Medulla oblongata (tissue), 1 donor: Measurements from ENCODE around the gene SMAD6.

ENCODE experiments used
- DNase-seq: peaks from one replicate; pipeline ENCODE4 v3.0.0-alpha.2; 2015; ENCODE audit errors: extremely low spot score

The SMAD6 gene

DNA sequence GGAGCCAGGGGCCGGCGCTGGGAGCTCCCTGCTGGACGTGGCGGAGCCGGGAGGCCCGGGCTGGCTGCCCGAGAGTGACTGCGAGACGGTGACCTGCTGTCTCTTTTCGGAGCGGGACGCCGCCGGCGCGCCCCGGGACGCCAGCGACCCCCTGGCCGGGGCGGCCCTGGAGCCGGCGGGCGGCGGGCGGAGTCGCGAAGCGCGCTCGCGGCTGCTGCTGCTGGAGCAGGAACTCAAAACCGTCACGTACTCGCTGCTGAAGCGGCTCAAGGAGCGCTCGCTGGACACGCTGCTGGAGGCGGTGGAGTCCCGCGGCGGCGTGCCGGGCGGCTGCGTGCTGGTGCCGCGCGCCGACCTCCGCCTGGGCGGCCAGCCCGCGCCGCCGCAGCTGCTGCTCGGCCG, 1.5 kb downstream of the SMAD6 start:
- no peak for DNase-seq

DNA sequence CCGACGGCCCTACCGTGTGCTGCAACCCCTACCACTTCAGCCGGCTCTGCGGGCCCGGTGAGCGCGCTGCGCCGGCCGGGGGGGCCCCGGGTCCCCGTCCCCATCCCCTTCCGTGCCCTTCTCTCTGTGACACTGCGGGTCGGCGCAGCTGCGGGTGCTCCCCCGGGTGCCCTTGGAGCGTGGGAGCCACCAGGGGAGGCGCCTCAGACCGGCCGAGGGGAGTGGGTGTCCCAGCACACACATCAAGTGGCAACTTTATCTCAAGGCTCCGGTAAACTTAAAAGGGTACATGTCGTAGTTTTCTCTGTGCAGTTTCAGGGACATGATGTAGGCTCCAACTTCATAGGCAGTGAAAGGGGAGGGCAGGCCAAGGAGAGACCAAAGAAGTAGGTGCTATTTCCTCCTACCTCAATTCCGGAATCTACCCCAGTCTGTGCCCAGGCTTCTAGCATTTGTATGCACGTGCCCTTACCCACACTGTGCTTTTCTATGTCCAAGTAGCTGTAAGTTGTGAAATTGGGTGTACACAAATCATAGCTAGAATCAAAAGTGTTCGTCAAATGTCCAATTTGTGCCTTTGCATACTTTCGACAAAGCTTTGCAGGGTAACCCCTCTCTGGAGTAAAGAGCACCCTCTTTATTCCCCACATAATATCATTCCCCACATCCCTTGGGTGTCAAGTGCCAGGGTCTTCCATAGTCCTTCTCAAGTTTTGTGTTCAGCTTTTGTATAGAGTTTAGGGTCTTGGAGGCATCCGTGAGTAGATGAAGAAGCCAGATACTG, 2.2 kb downstream of the SMAD6 start:
- DNase-seq = no peak

DNA sequence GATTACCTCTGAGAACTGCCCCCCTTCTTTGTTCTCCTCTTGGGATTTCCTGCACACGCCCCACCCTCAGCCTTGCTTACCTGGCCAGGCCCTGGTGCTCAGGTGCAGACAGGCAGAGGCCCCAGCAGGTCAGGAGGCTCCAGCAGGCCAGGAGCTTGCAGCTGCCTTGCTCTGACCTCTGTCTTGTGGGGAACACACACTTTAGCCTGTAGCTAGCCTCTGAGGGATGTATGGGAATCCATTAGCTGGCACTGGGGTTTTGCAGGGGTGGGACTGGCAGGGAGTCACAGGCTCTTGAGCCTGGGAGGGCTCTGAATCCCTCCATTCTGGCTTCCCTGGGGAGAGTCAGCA, 2.7 kb downstream of the SMAD6 start:
- no peak for DNase-seq

DNA sequence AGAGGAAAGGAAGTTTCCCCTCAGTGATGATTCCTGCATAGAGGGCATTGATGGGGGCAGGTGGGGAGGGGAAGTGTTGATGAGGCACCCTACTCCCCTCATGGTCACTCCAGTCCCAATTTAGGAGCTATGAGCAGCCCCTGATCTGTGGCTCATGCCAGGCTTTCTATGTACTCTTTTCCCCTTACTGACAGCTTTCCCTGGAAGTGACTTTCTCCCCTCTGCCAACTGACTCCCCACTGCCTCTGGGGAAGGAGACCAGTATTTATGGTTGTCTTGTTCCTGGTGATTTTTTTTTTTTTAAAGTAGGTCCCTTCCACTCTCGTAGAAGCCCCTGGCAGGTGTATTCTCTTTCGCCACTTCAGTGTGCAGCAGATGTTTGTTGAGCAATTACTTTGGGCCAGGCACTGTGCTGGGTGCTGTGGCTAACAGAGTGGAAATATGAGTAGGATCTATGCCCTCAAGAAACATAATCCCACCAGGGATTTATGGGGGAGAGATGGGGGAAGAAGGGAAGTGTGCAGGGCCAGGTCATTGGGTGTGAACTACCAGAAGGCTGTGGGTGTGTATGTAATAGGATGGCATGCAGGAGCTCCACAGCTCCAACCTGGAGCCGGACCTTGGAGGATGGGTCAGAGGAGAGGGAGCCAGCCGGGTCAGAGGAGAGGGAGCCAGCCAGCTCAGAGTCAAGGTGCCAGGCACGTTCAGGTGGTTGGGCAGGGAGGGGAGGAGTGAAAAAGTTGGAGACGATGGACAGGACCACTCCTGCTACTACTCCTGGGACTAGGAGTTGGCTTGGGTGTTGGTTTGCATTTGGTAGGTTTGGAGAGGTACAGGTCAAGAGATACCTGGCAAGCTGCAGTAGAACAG, 3.5 kb downstream of the SMAD6 start:
- DNase-seq = no peak

DNA sequence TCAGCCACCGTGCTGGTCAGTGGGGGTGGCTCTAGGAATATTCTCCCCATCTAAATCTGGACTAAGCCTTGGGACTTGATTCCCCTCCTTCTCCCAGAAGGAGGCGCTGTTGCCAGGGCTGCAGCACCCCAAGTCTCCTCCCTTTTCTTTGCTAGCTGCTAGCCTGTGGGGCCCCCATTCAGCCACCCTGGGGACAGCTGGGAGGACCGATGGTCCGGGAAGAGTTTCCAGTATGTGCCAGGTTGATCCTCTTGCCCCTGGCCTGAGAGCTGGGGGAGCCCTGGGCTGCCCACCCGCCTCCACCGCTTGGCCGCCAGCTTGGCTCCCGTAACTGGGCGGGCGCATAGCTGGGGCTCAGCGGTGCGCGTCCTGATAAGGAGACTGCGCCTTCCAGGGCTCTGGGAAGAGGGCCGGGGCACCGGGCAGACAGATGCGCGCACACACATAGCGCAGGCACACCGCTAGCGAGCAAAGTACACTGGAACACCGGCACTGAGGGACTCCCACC, 4.2 kb downstream of the SMAD6 start:
- no peak for DNase-seq

DNA sequence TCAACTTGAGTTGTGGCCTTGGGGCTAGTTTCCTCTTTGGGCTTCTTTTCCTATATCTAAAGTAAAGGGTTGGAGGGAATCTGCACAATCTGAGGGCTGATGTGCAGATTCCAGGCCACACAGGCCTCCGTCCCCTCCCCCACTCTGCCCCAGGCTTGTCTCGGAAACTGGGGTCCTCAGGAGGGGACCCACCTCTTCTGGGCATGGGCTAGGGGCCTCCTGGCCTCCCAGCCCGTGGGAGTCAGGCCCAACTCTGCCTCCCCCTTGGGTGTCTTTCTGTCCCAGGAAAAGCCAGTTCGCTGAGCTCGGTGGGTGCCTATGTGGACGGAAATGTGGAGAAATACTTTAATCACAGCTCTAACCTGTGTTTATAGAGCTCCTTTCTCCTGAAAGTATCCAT, 4.8 kb downstream of the SMAD6 start:
- no peak for DNase-seq

DNA sequence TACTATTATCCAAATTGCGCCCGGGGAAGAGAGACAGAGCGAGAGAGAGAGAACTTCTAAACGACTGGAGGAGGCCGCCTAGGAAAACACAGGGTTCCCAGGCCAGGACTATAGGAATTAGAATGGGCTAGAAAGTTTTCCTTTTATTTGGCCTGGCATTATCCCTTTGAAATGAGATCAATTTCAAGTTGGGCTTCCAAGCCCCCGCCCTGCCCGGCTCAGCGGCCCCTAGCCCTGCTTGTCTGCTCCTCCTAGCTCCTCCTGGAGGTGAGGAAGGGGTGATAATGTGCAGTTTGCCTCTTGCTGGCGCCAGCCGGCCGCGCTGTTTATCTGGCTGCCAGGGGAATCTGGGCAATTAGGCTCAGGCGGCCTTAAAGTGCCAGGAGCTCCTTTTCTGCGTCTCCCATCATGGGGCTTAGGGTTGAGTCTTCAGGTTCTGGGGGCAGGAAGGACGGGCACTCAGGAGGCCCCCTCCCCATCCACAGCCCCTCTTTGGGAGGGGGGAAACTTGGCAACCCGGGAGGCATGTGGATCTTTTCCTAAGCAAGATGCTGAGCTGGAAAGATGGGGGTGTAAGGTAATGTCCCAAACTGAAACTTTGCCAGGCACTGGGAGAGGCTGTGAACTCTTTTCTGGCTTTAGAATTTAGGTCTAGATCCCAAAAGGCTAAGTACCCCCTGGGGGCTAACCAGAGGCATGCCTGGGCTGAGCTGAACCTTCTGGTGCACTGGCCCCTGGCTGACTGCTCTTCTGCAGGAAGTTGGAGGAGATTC, 5.5 kb downstream of the SMAD6 start:
- DNase-seq = no peak

DNA sequence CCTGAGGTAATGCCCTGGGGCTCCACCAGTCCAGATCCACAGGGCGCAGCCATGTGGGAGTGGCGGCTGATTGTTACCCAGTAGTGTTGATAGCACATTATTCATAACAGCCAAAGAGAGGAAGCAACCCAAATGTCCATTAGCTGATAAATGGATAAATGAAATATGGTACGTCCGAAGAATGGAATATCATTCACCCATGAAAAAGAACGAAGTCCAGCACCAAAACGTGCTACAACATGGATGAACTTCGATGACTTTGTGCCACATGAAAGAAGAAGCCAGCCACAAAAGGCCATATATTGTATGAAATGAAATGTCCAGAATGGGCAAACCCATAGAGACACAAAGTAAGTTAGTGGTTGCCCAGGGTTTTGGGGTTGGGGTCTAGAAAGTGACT, 6.4 kb downstream of the SMAD6 start:
- DNase-seq = no peak

DNA sequence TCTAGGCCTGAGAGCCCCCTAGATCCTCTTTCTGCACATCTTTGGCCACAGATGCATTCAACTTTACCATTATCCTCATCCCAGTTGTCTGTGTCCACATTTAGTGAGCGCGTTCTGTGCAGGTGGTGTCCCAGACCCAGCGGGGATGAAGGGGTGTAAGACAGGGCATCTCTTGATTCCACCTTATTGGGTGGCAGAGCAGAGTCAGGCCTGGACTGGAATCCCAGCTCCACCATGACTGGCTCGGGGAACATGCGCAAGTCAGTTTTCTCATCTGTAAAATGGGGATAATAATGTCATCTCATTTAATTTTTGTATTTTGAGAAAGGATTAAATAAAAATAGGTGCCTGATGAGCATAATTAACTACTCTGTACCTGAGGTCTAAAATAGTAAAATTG, 7.8 kb downstream of the SMAD6 start:
- no peak for DNase-seq

DNA sequence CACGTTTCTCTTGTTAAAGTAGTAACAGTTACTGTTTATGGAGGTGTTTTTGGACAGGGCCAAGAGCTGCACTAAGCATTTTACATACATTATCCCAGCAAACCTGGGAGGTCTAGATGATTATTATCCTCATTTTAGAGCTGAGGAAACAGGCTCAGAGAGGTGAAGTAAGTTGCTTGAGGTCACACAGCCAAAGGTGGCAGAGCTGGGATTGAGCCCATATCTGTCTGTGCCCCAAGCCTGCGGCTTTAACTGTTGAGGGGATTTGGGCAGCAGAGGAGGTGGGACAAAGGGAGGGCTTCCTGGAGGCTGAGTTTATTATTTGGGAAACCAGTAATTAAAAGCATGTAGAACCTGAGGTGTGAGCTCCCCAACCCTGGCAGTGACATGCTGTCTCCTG, 9.2 kb downstream of the SMAD6 start:
- DNase-seq = no peak

DNA sequence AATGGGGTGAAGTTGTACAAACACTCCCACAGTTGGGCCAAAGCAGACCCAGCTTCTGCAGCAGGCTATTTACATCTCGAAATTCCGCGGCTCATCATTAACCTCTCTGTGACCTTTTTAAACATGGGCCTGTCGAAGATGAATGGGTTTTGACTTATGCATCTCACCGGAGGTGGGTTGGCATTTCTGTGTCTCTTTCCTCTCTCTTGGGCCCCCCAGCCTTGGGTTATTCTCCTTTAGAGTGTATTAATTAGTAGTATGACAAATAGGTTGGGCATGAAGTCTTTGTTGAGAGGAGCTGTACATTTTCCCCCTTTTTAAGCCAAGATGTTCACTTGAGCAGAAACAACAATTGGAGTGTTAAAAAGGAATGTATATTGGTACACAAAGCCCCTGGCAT, 9.8 kb downstream of the SMAD6 start:
- DNase-seq = no peak

DNA sequence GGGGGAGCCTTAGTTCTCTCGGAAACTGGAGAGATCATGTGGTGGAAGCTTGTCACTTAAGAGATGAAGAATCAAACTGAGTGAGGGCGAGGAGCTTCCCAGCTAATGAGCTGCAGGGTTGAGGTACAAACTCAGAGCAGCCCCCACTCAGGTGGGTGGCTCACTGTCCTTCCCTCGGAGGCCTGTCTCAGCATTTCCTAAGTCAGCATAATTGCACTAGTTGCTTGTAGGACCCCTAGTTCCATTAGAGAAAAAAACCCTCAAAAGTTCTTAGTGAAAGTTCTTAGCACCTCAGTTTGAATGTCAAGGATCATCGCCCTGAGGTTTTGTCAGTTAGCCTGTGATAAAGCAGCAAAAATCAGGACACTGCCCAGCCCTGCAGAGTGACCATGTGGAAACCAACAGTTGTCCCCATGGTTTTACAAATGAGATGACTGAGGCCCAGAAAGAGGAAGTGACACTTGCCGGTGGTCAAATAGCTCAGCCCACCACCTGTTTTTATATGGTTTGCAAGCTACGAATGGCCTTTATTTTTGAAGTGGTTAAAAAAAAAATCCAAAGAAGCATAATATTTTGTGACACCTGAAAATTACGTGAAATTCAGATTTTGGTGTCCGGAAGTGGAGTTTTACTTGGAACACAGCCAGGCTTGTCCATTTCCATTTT, 11.9 kb downstream of the SMAD6 start:
- DNase-seq = no peak

DNA sequence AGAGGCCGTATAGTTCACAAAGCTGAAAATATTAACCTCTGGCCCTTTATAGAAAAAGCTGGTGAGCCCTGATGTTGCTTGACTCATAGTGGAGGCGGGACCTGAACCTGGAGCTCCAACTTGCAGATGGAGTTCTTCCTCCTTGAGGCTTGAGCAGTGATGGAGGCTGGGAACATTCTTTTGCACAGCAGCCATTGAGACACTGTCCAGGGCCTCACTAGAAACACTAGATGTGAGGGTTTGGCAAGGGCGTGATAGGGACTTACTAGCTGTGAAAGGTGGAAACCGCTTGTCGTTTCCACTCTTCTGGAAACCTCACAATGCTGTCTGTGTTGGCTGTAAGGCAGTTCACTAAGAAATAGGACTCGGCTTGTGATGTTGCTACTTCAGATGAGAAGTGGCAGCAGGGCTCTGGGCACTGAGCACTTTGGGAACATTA, 12.5 kb downstream of the SMAD6 start:
- no peak for DNase-seq

DNA sequence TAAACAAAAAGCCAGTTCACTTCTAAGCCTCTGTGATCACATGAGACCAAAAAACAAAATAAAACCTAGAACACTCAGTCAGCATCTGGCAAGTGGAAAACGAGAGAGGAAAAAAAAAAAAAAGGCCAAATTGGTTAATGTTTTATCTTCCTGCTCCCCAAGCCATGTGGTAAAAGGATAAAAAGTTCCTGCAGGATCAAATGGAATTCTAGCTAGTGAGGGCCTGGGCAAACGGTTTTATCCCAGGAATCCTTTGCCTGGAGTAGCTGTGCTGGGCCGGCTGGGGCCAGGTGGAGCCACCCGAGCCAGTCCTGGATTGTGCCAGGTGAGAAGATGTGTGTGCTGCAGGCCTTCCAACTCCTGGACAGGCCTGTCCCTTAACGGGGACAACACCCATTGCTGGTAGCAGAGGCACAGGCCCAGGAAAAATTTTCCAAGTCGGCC, 13.2 kb downstream of the SMAD6 start:
- no peak for DNase-seq

DNA sequence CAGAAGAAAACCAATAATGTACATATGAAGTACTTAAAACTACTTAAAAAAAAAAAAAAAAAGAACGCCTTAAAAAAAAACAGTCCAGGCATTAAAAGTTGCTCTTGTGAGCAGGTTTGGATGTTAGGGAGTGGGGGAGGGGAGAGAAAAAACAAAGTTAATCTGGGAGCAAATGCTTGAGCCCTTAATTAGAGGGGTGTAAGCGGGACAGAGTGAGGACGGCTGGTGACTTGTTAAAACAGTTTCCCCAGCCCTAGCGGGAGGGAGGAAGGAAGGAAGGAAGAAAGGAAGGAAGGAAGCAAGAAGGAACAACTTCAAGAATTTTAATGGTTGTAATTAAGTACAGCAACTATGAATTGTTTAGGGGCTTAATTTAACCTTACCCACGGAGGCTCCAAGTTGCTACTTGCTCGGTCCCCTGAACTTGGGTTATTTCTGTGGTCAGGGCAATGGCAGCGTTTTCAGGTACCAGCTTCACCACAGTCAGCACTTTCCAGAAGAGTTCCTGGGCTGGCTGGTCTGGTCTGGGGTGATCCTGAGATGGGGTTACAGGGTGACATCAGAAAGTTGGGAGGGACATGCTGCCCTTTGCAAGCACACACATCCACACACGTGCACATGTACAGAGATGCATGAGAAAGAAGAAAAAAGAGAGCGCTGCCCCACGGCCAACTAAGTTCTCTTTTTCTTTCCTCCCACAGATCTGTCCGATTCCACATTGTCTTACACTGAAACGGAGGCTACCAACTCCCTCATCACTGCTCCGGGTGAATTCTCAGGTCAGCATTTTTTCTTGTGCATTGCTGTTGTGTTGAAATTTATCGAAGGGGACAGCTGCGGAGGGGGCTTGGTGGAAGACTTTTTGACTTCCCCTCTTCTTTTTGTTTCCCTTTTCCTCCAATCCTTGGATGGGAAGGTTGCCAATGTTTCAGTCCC, 14.0 kb downstream of the SMAD6 start:
- no peak for DNase-seq

DNA sequence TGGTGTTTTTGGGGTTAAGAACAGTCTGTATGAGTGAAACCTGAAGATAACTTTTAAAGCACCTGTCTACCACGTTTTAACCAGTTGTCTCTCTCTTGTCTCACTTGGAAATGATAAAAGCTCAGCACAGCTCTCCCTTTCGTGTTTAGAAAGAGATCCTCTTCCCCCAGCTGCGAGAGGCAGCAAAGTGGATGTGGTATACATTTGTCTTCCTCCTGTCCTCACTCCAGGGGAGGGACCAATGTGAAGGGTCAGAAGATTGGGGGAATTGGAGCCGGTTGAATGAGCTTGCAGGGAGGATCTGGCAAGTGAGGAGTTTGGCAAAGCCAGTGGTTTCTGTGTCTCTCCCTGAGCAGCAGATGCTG, 14.6 kb downstream of the SMAD6 start:
- DNase-seq = no peak

DNA sequence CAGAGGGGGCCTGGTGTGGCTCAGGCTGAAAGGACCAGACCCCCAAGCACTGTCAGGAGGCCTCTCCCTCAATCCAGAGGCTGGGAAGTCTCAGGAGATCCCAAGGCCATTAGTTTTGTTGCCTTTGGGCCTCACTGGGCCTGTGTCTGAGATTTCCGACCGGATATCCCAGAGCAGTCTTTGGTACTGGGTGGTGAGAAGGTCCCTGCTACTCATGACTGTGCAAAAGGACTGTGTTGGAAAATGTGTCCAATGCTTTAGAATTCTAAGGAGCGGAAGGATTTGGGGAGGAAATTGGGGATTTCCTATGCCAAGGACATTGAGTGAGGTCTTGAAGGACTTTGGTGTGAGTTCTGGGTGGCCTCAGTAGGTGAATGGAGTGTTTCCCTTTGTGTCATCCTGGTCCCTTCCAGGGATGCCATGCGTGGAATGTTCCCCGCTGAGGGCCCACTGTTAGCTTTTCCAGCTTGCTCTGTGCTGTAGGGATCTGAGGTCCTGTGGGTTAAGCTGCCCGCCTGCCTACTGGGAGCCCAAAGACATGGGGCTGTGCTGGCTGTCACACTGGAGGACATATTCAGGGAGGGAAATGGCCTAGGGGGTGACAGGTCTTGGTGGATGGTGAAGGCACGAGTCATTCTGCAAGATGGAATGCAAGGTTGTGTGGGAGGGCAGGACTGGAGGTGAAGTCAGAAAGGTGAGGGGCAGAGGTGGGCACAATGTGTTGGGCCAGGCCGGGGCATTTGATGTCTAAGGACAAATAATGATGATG, 16.4 kb downstream of the SMAD6 start:
- no peak for DNase-seq

DNA sequence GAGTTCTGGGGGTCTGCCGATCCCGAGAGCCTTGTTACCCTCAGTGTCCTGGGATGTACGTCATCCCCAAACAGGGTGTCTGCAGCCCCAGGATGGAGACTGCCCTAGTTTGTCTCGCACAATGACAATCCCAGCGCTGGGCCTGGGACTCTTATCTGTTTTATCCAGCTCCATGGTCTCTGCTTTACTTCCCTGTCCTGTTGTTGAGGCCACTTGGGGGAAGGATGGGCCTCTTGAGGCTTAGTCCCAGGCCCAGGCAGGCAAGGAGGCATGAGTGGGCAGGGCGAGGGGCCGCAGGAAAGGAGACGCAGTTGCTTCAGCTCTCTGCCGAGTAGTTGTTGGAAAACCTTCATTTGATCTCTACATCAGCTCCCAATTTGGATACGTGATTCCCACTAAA, 17.4 kb downstream of the SMAD6 start:
- no peak for DNase-seq

DNA sequence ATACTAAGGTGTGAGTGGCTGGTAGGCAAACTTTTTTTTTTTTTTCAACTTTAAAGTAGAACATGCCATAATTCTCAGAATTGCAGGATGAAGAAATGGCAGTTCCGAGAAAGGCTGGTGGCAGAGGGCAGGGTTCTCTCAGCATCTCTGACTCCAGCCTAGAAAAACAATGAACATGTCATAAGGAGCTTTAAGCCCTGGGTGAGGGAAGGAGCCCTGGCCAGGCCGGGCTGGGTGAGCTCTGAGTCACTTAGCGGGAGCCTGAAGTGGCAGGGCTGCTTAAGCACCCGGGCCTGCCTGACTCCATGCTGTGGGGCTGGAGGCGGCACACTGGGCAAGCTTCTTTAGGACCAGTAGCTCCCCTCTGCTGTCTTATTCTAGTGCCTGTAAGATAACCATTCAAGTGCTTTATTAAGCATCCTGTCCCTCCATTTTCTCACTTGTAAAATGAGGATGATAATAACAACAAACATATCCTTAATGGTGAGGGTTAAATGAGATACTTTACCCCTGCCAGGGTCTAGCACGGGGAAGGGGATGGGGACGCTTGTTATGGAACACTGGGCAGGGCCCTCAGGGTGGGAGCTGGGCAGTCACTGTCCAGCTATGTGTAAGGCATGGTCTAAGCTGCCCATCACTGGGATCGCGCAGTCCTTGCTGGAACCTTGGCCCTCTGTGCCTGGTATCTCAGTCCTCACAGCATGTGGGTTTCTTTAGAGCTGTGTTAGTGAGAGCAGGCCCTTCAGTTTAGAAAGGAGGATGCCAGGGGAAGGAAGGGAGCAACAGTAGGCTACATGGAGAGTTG, 18.4 kb downstream of the SMAD6 start:
- DNase-seq = no peak
